Measurements from ENCODE around the gene IFRD2.
"Not testable (repeated sequence)": the region's sequence is repeated elsewhere in the genome, so short reads cannot be mapped to it uniquely, and the experiment has no call there.

The IFRD2 gene

GRCh38 chr3:50324351-50325112 is 32.3 kb upstream of the IFRD2 start:
- peak; percentile 41 for DNase-seq

GRCh38 chr3:50323614-50324199 is 31.5 kb upstream of the IFRD2 start:
- DNase-seq, result no peak

GRCh38 chr3:50323092-50323600 is 30.9 kb upstream of the IFRD2 start:
- no peak for DNase-seq

- DNase-seq, result no peak
These were observed 30.3 kb upstream of the IFRD2 start, which contains the start of gene HYAL2 for GRCh38 chr3:50322386-50323091. Gene HYAL2, minus strand, starts transcription at chr3:50322745. Its CDS starts 2,256 bp downstream, at chr3:50320489.

- no peak for DNase-seq
These were observed 29.8 kb upstream of the IFRD2 start for GRCh38 chr3:50322115-50322385.

GRCh38 chr3:50321336-50322114 is 29.3 kb upstream of the IFRD2 start:
- DNase-seq, result peak; percentile 77

- DNase-seq, result no peak
These were observed 28.7 kb upstream of the IFRD2 start for GRCh38 chr3:50320853-50321335.

- no peak for DNase-seq
These were observed 27.8 kb upstream of the IFRD2 start for GRCh38 chr3:50319894-50320625.

- no peak for DNase-seq
These were observed 27.1 kb upstream of the IFRD2 start for GRCh38 chr3:50319181-50319893.

- DNase-seq, result no peak
These were observed 26.4 kb upstream of the IFRD2 start for GRCh38 chr3:50318615-50319014.

- DNase-seq, result no peak
These were observed 25.9 kb upstream of the IFRD2 start for GRCh38 chr3:50318163-50318562.

GRCh38 chr3:50317300-50317699 is 25.1 kb upstream of the IFRD2 start:
- no peak for DNase-seq

GRCh38 chr3:50316657-50317242 is 24.5 kb upstream of the IFRD2 start:
- peak; percentile 73 for DNase-seq

- no peak for DNase-seq
These were observed 22.6 kb upstream of the IFRD2 start for GRCh38 chr3:50314816-50315215.

- DNase-seq, result no peak
These were observed 22.1 kb upstream of the IFRD2 start for GRCh38 chr3:50314342-50314741.

GRCh38 chr3:50312041-50312440 is 19.8 kb upstream of the IFRD2 start:
- DNase-seq, result not testable (repeated sequence)

- no peak for DNase-seq
These were observed 12.4 kb upstream of the IFRD2 start for GRCh38 chr3:50304601-50305000.

GRCh38 chr3:50303013-50303815 is 11.0 kb upstream of the IFRD2 start, which contains the start of gene HYAL1:
Gene HYAL1, minus strand, starts transcription at chr3:50303574. Its CDS starts 618 bp downstream, at chr3:50302956.
- DNase-seq, result no peak

GRCh38 chr3:50302095-50303012 is 10.1 kb upstream of the IFRD2 start:
- DNase-seq, result no peak
